Neuronal stem cell (in vitro differentiated cells): ENCODE data around the gene AMOTL2.

Source experiments
- DNase-seq: peaks from one replicate; pipeline ENCODE4 v3.0.0-alpha.2; 2013; ENCODE audit warnings: low spot score
- H2AFZ ChIP-seq: one replicate; pipeline ENCODE4 v1.6.1; 2013; ENCODE audit warnings: mild to moderate bottlenecking, low read length, inconsistent platforms
- H2AK5ac ChIP-seq: 2 replicates; pipeline ENCODE4 v1.6.1; 2013; ENCODE audit warnings: low read depth, mild to moderate bottlenecking, inconsistent platforms, low read length, moderate library complexity, mixed read lengths
- H2BK120ac ChIP-seq: 2 replicates; pipeline ENCODE4 v1.6.1; 2013; ENCODE audit warnings: low read depth, mild to moderate bottlenecking, inconsistent platforms, low read length, moderate library complexity, mixed read lengths
- H2BK12ac ChIP-seq: one replicate; pipeline ENCODE4 v1.6.1; 2013; ENCODE audit warnings: low read length, inconsistent platforms
- H2BK15ac ChIP-seq: 2 replicates; pipeline ENCODE4 v1.6.1; 2013; ENCODE audit warnings: mild to moderate bottlenecking, low read length, inconsistent platforms, mixed read lengths
- H2BK5ac ChIP-seq: one replicate; pipeline ENCODE4 v1.6.1; 2013; ENCODE audit warnings: inconsistent platforms, mild to moderate bottlenecking, low read length, moderate library complexity
- H3K14ac ChIP-seq: one replicate; pipeline ENCODE4 v1.6.1; 2013; ENCODE audit warnings: low read length, inconsistent platforms
- H3K18ac ChIP-seq: 2 replicates; pipeline ENCODE4 v1.6.1; 2013; ENCODE audit warnings: low read length, inconsistent platforms
- H3K23ac ChIP-seq: 2 replicates; pipeline ENCODE4 v1.6.1; 2013; ENCODE audit warnings: low read depth, mild to moderate bottlenecking, mixed read lengths, low read length, inconsistent platforms; ENCODE audit not compliant: poor library complexity
- H3K27ac ChIP-seq: replicated peaks from 3 replicates; pipeline ENCODE4 v1.5.1; 2013; ENCODE audit warnings: low read length, inconsistent platforms
- H3K27me3 ChIP-seq, 3 experiments: 2 replicates each; pipeline ENCODE4 v1.6.1; 2013; ENCODE audit warnings: low read length in 3 of 3, mild to moderate bottlenecking in 2 of 3, inconsistent platforms in 1 of 3, low read depth in 1 of 3, mixed read lengths in 1 of 3, moderate library complexity in 1 of 3; ENCODE audit not compliant: control insufficient read depth in 3 of 3, insufficient read depth in 3 of 3
- H3K36me3 ChIP-seq, 2 donors: replicated peaks in 1 of 2; 2 replicates each; pipeline ENCODE4 v1.6.1; 2013; ENCODE audit warnings: low read length in 2 of 2; ENCODE audit not compliant: control insufficient read depth in 2 of 2, insufficient read depth in 2 of 2
- H3K4ac ChIP-seq: 2 replicates; pipeline ENCODE4 v1.6.1; 2013; ENCODE audit warnings: inconsistent platforms, mild to moderate bottlenecking, low read length, moderate library complexity
- H3K4me1 ChIP-seq, 2 donors: 1 replicate in 1 of 2; 2 replicates in 1 of 2; pipeline ENCODE4 v1.6.1; 2013; ENCODE audit warnings: low read length in 2 of 2, low read depth in 1 of 2; ENCODE audit not compliant: control insufficient read depth in 2 of 2, insufficient read depth in 1 of 2
- H3K4me2 ChIP-seq: one replicate; pipeline ENCODE4 v1.6.1; 2013; ENCODE audit warnings: mild to moderate bottlenecking, low read length, inconsistent platforms; ENCODE audit not compliant: insufficient read depth, poor library complexity, severe bottlenecking
- H3K4me3 ChIP-seq, 2 donors: 2 replicates each; pipeline ENCODE4 v1.5.1; 2013; ENCODE audit warnings: low read length in 2 of 2, mild to moderate bottlenecking in 2 of 2, inconsistent platforms in 1 of 2, moderate library complexity in 1 of 2
- H3K79me1 ChIP-seq: one replicate; pipeline ENCODE4 v1.6.1; 2013; ENCODE audit warnings: low read depth, mild to moderate bottlenecking, inconsistent platforms, low read length, moderate library complexity
- H3K9ac ChIP-seq: one replicate; pipeline ENCODE4 v1.6.1; 2013; ENCODE audit warnings: mild to moderate bottlenecking, low read depth, low read length, inconsistent platforms; ENCODE audit not compliant: poor library complexity
- H3K9me3 ChIP-seq, 2 donors: replicated peaks in 1 of 2; 2 replicates each; pipeline versions ENCODE3 to v1.6.1; 2013; ENCODE audit warnings: low read length in 2 of 2, mild to moderate bottlenecking in 2 of 2, inconsistent platforms in 1 of 2, low read depth in 1 of 2, mixed read lengths in 1 of 2, moderate library complexity in 1 of 2; ENCODE audit not compliant: control insufficient read depth in 2 of 2, insufficient read depth in 1 of 2
- H4K8ac ChIP-seq: one replicate; pipeline ENCODE4 v1.6.1; 2013; ENCODE audit warnings: low read depth, mild to moderate bottlenecking, inconsistent platforms, low read length, moderate library complexity
- H4K91ac ChIP-seq: one replicate; pipeline ENCODE4 v1.6.1; 2013; ENCODE audit warnings: low read length, low read depth, mild to moderate bottlenecking, inconsistent platforms; ENCODE audit not compliant: poor library complexity
- WGBS, 2 donors: extraction: QIAGEN DNeasy Blood & Tissue Kit; methylation state at CpG; one replicate each; pipeline ENCODE4 v1.1.7; 2013; ENCODE audit warnings: missing lambda C conversion rate in 2 of 2, mixed read lengths in 1 of 2; ENCODE audit not compliant: insufficient read length in 2 of 2, insufficient replicate concordance in 1 of 2; ENCODE audit errors: extremely low coverage in 2 of 2; 5-methylcytosine and 5-hydroxymethylcytosine counted together

AMOTL2 gene

GRCh38 chr3:134361162-134361835 lies 12.9 kb downstream of the AMOTL2 start:
- peak overlapping the region; percentile 7 for H3K27ac ChIP-seq
- no peak for DNase-seq
- no peak overlapping the region for H3K14ac ChIP-seq
- no peaks in the 10 kb centered on the region for H3K27me3 ChIP-seq
- no peak overlapping the region for H3K4ac ChIP-seq
- no peak overlapping the region for H2BK12ac ChIP-seq
- peak overlapping the region; percentile 1 for H3K18ac ChIP-seq
- H2BK15ac ChIP-seq: no peak overlapping the region
- H3K23ac ChIP-seq: no peak overlapping the region
- no peak overlapping the region for H4K8ac ChIP-seq
- H4K91ac ChIP-seq: no peak overlapping the region
- peaks cover 24% of the 10 kb centered on the region for H3K79me1 ChIP-seq
- WGBS, 2 donors: no CpG with 5 or more reads among the region's 33 CpGs
- H2BK120ac ChIP-seq: no peak overlapping the region
- H3K4me3 ChIP-seq: peak overlapping the region in 1 of 2 donors; percentile 11
- peak overlapping the region; percentile 50 for H3K9ac ChIP-seq
- H2BK5ac ChIP-seq: no peak overlapping the region
- no peak overlapping the region for H2AFZ ChIP-seq
- peaks cover 87 to 98% of the 10 kb centered on the region in 2 donors for H3K36me3 ChIP-seq
- no peak overlapping the region for H2AK5ac ChIP-seq
- H3K4me1 ChIP-seq: peaks cover 26 to 51% of the 10 kb centered on the region in 2 donors
- H3K4me2 ChIP-seq: no peak overlapping the region
- H3K9me3 ChIP-seq: no peaks in the 10 kb centered on the region

GRCh38 chr3:134360046-134360445 lies 14.2 kb downstream of the AMOTL2 start:
- H3K4me3 ChIP-seq: no peak overlapping the region
- H3K9me3 ChIP-seq: no peaks in the 10 kb centered on the region
- peaks cover 22% of the 10 kb centered on the region for H3K79me1 ChIP-seq
- peak overlapping the region; percentile 7 for H4K8ac ChIP-seq
- H3K27ac ChIP-seq: no peak overlapping the region
- no peak overlapping the region for H2BK120ac ChIP-seq
- H3K4me1 ChIP-seq: peaks cover 25 to 42% of the 10 kb centered on the region in 2 donors
- no peak overlapping the region for H4K91ac ChIP-seq
- H2BK5ac ChIP-seq: no peak overlapping the region
- peak overlapping the region; percentile 2 for H3K14ac ChIP-seq
- H3K18ac ChIP-seq: no peak overlapping the region
- no peak for DNase-seq
- H3K27me3 ChIP-seq: no peaks in the 10 kb centered on the region
- H3K36me3 ChIP-seq: peaks cover 83 to 98% of the 10 kb centered on the region in 2 donors
- H2BK15ac ChIP-seq: no peak overlapping the region
- no peak overlapping the region for H2AFZ ChIP-seq
- no peak overlapping the region for H2AK5ac ChIP-seq
- no peak overlapping the region for H3K4me2 ChIP-seq
- no peak overlapping the region for H3K9ac ChIP-seq
- H3K23ac ChIP-seq: peak overlapping the region; percentile 27
- H3K4ac ChIP-seq: no peak overlapping the region
- no peak overlapping the region for H2BK12ac ChIP-seq
- whole genome bisulfite sequencing, 2 donors: no CpG with 5 or more reads among the region's 12 CpGs

- H3K9me3 ChIP-seq: no peaks in the 10 kb centered on the region
- no peak overlapping the region for H3K14ac ChIP-seq
- no peak overlapping the region for H2BK5ac ChIP-seq
- H3K18ac ChIP-seq: no peak overlapping the region
- no peak overlapping the region for H2AK5ac ChIP-seq
- no peak overlapping the region for H3K4me2 ChIP-seq
- DNase-seq: no peak
- H3K23ac ChIP-seq: peak overlapping the region; percentile 27
- no peaks in the 10 kb centered on the region for H3K27me3 ChIP-seq
- H3K4me1 ChIP-seq: peaks cover 19 to 35% of the 10 kb centered on the region in 2 donors
- H2BK120ac ChIP-seq: no peak overlapping the region
- H2BK15ac ChIP-seq: no peak overlapping the region
- H2BK12ac ChIP-seq: no peak overlapping the region
- no peak overlapping the region for H2AFZ ChIP-seq
- no peak overlapping the region for H3K4me3 ChIP-seq
- no peak overlapping the region for H3K9ac ChIP-seq
- H4K8ac ChIP-seq: no peak overlapping the region
- H3K27ac ChIP-seq: peak overlapping the region; percentile 58
- H3K4ac ChIP-seq: no peak overlapping the region
- H4K91ac ChIP-seq: no peak overlapping the region
- peaks cover 19% of the 10 kb centered on the region for H3K79me1 ChIP-seq
- no CpG with 5 or more reads among the region's 13 CpGs for WGBS, 2 donors
- H3K36me3 ChIP-seq: peaks cover 84 to 98% of the 10 kb centered on the region in 2 donors
Measured at GRCh38 chr3:134359121-134360010, 14.9 kb downstream of the AMOTL2 start.
